Activated CD4-positive, alpha-beta T cell treated with anti-CD3 and anti-CD28 coated beads for 48 hours (primary cell): Measurements from ENCODE around the gene CAPN7.

ENCODE experiments used
- DNase-seq: peaks from one replicate; pipeline ENCODE4 v3.0.0-alpha.2; 2020

Gene CAPN7

DNA sequence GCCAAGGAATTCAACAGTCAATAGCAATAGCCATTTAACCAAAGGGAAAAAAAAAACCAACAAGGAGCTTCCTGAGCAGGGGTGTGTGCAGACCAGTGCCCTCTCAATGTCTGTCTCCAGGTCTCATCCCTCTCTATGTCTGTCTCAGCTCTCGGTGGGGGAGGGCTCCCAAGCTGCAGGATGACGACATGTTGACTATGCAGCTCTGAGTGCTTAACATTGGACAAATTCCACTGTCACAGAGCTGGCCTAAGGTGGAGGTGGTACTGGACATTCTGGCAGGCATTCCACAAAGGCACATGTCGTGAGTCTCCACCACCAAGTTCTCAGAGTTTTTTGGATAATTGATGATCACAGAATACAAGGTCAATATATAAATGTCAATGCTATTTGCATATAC lies 2.0 kb upstream of the CAPN7 start:
- no peak for DNase-seq

DNA sequence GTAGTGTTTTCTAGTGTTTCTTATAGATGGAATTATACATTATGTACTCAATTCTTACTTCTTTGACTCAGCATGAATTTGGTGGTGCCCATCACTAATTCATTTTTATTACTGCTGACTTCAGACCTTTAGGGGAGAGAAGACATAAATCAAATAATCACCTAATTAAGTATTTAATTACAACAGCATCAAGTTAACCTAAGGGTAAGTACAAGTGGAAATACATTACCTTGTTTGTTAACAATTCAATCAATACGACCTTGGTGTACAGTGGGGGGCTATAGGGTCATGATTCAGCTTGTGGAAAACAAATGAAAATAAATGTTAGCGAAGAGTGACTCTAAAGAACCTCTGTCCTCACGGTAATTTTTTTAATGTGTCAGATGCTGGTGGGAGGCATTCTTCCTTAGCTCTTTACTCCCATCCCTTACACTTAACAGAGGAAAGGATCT lies 538 bp upstream of the CAPN7 start:
- DNase-seq: no peak

DNA sequence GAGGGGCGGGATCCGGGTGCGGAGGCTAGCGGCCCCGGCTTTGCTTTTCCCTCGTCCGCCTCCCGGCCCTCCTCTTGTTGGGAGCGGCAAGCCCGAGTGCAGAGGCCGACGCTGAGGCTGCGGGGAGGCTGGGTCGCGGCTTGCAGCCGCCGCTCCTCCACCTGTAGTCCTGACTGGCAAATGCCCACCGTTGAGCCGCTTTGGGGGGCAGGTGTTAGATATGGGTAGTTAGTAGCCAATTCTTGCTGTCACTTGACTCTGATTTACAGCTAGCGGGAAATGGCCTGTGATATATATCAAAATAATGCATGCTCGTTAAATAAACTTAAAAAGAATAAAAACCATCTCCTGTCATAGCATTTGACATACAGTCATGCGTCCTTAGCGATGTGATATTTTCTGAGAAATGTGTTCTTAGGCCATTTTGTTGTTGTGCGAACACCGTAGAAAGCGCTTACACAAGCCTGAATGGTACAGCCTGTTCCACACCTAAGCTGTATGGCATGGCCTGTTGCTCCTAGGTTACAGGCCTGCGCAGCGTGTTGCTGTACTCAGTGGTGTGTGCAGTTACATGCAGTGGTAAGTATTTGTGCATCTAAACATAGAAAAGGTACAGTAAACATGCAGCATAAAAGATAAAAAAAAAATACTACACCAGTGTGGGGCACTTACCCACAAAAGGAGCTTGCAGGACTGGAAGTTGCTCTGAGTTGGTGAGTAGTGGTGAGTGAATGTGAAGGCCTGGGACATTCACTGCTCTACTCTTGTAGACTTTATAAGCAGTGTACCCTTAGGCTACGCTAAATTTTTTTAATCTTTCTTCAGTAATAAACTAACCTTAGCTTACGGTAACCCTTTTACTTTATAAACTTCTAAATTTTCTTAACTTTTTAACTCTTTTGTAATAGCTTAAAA lies 873 bp downstream of the CAPN7 start:
- DNase-seq: peak; percentile 40

DNA sequence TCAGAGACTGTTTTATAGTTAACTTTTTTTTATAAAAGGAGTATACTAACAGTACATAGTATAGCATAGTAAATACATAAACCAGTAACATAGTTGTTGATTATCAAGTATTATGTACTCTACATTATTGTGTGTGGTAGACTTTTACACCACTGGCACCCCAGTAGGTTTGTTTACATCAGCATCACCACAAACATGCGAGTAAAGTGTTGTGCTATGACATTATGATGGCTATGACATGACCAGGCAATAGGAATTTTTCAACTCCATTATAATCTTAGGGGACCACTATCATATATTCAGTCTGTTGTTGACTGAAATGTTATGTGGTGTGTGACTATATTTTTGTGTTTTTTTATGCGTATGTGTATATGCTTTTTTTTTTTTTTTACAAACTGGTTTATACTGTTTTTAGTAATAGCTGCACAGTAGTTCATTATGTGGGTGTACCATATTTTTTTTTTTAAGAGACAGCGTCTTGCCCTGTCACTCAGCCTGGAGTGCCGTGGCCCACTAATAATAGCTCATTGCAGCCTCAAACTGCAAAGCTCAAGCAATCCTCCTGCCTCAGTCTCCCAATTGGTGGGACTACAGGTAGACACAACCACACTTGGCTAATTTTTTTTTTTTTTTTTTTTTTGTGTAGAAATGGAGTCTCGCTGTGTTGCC lies 1.9 kb downstream of the CAPN7 start:
- no peak for DNase-seq

DNA sequence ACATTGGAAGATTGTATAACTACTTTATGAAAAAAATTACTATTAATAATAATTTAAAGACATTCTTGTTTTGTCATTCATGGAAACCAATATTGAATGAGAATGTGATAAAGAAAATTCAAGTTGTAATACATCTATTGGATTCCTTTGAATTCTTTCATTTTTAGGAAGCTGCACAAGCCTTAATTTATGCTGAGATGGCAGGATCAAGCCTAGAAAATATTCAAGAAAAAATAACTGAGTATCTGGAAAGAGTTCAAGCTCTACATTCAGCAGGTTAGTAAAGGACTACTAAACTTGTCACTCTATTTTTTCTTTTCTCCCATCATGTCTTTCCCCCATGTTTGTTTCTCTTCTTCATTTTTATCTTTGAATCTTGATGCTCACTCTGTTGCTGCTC lies 5.9 kb downstream of the CAPN7 start:
- no peak for DNase-seq

DNA sequence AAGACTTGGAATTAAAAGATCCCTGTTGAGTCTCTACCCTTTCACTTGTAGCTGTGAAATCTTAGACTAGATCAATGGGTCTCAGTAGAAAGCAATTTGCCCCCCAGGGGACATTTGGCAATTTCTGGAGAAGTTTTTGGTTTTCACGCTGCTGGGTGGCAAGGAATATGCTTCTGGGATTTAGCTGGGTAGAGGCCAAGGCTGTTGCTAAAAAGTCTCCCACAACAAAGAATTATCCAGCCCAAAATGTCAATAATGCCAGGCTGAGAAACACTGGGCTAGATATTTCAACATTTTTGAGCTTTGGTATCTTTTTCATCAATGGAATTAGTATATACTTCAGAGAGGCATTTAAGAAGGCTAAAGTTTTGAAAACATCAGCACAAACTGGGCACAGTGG lies 8.7 kb downstream of the CAPN7 start:
- DNase-seq: no peak

DNA sequence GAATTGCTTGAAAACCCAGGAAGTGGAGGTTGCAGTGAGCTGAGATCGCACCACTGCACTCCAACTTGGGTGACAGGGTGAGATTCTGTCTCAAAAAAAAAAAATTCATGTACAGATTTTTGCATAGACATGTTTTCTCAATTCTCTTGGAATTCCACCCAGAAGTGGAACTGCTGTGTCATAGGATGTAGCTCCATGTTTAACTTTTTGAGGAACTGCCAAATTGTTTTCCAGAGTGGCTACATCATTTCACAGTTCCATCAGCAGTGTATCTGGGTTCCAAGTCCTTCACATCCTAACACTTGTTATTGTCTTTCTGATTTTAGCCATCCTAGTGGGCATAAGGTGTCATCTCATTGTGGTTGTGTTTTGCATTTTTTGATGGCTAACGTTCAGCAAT lies 9.9 kb downstream of the CAPN7 start:
- no peak for DNase-seq

DNA sequence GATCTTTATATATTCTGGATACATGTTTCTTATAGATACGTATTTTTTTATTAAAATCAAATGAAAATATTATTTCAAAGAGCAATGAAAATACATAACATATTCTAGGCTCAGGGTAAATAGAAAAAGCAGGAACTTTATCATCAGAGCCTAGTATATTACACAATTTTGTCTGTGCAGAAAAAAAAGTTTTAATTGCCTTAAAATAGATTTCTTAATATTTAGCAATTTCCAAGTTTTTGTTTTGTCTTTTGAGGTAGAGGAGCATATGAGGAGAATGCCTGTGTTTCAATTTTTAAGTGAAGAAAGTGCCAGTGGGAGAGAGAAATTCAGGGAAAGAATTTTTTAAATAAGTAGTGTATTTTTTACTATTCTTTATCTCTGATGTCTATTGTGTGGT lies 10.5 kb downstream of the CAPN7 start:
- DNase-seq: no peak

DNA sequence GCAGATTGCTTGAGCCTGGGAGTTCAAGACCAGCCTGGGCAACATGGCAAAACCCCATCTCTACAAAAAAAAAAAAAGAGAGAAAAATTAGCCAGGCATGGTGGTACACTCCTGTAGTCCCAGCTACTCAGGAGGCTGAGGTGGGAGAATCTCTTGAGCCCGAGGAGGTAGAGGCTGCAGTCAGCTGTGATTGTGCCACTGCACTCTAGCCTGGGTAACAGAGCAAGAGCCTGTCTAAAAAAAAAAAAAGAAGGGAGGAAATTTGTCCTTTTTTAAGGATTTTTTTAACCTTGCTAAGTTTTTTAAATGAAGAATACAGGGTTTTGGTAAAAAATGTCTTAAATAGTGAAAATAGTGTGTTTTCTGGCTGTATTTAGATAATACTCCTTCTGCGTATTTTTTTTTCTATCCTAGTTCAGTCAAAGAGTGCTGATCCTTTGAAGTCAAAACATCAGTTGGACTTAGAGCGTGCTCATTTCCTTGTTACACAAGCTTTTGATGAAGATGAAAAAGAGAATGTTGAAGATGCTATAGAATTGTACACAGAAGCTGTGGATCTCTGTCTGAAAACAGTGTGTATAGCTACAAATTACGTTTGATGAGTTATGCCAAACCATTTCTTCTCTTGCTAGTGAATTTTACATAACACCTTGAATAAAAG lies 11.1 kb downstream of the CAPN7 start:
- DNase-seq: no peak

DNA sequence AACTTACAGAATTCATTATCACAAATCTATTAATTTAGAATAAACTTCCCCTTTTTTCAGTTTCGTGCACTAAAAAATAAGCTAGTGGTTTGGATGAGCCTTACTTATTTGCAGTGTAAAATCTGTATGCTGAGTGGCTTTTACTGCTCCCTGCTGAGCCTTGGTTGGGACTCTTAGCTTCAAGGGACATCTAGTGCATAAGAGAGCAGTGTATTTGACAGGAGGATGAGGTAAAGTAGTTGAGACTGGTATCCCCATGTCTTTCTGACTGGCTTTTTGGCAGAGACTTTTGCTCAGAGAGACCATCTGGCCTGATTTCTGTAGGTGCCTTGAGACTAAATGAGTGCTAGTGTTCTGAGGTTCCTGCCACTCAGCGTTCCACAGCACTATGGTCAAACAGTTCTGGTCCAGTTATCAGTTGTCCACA lies 11.8 kb downstream of the CAPN7 start:
- no peak for DNase-seq

DNA sequence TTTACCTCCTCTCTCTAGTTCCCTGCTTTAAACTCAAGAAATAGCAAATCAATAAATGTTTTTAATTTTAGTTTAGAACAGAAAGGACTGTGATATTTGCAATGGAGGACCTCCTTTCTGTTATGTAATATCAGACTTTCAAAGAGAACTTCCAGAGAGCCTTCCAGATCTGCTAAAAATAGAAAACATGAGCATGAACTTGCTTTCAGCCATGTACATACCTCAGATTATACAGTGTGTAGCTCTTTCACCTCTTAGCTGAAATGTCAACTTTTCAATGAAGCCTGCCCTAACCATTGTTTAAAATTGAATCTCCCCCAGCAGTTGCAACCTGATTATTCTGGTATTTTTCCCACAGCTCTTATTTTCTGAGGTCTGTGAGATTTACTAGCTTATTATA lies 12.6 kb downstream of the CAPN7 start:
- DNase-seq: no peak

DNA sequence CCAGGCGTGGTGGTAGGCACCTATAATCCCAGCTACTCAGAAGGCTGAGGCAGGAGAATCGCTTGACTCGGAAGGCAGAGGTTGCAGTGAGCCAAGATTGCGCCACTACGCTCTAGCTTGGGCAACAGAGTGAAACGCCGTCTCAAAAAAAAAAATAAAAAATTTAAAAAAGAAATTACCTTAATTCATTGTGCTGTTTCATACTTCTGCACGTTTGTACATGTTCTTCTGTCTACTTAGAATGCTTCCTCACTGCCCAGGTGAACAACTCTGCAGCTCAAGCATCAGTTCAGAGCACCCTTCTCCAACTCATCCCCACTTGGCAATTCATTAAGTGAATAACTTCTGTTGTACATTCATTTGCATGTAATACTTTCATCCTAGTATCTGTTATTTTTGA lies 14.0 kb downstream of the CAPN7 start:
- no peak for DNase-seq

DNA sequence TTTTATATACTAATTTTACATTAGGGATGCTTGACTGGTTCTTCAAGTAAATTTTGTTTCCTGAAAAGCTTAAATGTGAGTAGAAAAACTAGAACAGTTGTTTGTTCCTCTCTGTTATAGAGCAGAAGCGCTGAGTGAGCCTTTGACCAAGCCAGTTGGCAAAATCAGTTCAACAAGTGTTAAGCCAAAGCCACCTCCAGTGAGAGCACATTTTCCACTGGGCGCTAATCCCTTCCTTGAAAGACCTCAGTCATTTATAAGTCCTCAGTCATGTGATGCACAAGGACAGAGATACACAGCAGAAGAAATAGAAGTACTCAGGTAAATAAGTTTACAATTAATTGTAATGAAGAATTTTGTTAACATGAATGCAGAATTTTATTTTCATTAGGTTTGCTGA lies 14.6 kb downstream of the CAPN7 start:
- no peak for DNase-seq

DNA sequence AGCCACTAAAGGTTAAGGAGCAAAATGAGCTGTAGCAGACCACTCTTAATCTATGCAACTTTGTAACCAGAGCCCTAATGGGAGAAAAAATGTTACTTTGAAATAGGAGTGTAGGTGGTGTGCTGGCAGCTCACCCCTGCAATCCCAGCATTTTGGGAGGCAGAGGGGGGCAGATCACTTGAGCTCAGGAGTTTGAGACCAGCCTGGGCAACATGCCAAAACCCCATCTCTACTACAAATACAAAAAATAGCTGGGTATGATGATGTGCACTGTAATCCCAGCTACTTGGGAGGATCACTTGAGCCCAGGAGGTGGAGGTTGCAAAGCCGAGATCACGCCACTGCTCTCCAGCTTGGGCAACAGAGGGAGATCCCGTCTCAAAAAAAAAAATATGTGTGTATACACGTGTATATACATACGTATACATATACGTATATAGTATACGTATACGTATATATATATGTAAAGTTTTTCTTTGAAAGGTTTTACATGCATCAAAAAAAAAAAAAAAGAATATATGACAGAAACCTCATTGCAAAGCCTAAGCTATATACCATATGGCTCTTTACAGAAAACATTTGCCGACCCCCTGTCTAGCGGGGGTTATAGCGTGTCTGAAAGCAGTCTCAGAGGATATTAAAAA lies 15.7 kb downstream of the CAPN7 start:
- no peak for DNase-seq

DNA sequence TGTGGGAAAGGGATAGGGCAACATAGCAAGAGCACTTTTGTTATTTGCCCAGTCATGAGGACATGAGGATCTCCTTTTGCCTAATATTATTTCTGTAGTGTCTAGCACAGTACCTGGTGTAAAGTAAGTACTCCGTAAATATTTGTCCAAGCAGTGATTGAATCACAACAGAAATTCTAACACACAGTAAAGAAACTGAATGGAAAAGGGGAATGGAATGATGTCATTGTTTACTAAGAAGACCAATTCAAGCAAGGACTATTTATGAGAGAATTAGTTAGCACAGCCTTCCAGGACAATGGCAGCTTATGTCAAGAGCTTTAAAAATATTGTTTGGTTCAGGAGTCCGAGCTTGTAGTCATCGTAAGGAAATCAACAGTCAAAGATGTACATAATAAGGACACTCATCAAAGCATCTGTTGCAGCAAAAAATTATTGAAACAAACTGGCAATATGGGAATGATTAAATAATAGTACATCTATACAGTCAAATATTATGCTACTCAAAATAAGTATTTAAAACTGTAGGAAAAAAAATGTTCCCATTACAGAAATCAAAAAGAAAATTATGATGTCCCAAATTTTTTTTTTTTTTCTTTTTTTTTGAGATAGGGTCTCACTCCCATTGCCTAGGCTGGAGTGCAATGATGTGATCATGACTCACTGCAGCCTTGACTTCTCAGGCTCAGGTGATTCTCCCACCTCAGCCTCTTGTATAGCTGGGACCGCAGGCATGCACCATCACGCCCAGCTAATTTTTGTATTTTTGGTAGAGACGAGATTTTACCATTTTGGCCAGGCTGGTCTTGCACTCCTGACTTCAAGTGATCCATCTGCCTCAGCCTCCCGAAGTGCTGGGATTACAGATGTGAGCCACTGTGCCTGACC lies 17.9 kb downstream of the CAPN7 start:
- DNase-seq: no peak

DNA sequence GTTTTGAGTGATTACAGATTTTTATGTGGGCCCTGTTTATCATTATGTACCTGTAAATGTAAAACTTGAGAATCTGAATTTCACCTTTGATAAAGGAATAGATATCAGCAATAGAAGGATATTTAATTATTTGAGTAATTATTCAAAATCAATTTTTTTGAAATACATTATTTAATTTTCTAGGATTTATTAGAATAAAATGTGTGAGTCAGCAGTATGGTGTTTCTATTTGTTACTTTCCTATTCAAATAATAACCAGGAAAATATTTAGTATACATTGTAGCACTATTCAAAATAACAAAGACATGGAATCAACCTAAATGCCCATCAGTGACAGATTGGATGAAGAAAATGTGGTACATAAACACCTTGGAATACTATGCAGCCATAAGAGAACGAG lies 22.1 kb downstream of the CAPN7 start:
- DNase-seq: no peak

DNA sequence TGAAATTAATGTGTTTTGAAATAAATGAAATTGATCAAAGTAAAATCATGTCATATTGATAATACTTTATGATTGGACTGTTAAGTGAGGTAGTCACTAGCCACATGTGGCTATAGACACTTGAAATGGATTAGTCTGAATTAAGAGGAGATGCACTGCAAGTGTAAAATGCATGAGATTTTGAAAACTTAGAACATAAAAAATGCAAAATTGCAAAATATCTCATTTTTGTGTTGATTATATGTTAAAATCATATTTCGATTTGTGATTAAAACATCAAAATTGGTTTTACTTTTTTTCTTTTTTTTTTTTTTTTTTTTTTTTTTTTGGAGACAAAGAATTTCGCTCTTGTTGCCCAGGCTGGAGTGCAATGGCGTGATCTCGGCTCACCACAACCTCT lies 23.2 kb downstream of the CAPN7 start:
- DNase-seq: no peak

DNA sequence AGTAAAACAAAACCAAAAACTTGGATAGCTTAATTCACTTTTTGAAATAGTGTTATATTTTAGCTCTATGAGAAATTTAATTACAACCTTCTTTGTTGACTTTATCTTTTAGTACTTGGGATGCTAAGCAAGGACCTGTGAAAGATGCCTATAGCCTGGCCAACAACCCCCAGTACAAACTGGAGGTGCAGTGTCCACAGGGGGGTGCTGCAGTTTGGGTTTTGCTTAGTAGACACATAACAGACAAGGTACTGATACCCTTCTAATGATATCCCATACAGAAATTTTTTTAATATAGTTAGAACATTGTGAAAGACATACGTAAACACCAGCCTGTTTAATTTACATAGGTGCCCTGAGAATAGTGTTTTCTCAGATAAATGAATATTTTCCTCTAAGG lies 35.3 kb downstream of the CAPN7 start:
- peak; percentile 57 for DNase-seq

DNA sequence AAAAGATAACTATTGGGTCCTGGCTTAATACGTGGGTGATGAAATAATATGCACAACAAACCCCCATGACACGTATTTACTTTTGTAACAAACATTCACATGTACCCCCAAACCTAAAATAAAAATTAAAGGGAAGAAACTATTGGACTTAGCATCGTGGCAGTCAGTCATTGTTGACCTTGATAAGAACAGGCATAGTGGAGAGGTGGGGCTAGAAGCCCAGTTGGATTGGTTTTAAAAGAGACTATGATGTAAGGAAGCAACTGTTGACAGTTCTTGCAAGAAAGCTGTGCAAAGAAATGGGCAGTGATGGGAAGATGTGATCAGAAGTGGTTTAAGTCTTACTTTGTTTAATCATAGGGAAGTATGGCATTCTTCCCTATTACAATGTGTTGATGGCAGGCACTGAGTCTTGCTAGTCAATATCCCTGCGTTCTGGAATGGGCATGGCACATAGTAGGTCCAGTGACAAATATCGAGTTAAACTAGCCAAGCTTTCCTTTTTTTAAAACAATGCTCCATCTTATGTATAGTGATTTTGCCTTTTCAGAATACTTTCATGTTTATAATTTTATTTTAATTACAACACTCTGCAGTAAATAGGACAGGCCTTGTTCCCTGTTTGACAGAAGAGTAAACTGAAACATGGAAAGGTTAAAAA lies 37.9 kb downstream of the CAPN7 start:
- no peak for DNase-seq

DNA sequence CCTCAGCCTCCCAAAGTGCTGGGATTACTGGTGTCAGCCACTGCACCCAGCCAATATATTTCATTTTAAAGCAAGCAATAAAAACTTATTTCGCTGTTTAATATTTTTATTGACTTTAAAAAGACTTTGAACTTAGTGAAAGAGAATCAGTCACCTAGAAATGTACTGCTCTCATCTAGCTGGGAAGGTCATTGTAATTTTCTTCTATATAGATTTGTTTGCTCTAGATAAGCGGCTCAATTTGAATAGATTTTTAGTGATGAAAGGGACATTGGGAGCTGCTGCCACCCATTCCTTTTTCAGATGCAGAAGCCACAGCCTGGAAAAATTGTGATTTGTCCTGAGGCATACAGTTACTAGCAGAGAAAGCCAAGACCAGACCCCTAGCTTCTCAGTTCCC lies 40.1 kb downstream of the CAPN7 start:
- no peak for DNase-seq

DNA sequence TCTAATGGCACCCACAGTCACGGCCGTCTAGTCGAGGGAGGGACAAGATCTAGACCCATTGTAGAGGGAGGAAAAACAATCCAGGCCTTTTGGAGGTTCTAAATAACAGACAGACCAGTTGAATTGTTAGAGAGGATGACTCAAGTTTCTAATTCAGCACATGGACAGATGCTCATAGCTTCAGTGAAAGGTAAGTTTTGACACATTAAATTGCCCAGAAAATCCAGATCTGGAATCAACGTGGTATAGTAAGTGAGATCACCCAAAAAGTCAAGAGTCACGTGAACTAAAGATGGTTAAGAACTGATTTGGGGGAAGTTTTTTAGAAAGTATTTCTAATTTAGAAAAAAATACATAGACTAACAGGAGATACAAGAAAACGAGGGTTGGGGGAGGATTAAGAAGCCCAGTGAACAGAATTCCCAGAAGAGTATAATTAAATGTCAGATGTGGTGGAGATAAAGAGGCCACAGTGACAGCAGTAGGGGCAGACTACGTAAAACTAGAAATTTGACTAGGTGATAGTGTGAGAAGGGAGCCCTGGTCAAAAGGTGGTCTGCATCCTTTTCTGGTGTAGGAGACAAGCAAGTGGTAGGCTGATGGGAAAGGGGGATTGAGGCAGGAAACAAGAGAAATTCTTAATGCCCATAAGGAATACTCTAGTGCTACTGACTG lies 47.1 kb downstream of the CAPN7 start:
- DNase-seq: no peak
